ENCODE measurements around the gene SARS1. TPM values are rescaled to one million over a fixed set of nuclear protein-coding genes. Genes with fewer than 3 reads are reported as not detected.

Gene SARS1
- polyA plus RNA-seq, 6 donors from 2014 or later = 72.7 to 139 (median 105) TPM

Other genes starting within 250 kb of the SARS1 start
- gene WDR47, start 171.8 kb upstream of the SARS1 start, polyA plus RNA-seq (ENCODE audit: low read depth in 6 of 6) = 1 to 10 TPM; 3.4 to 8.7 (median 6.5) TPM
- gene TAF13, start 137.9 kb upstream of the SARS1 start, polyA plus RNA-seq (ENCODE audit: low read depth in 6 of 6) = 1 to 10 TPM in 4 of 6 donors, under 1 TPM in 2; 0.43 to 2.3 (median 1.2) TPM
- gene TMEM167B, start 123.2 kb upstream of the SARS1 start, polyA plus RNA-seq (ENCODE audit: low read depth in 6 of 6) = 10 to 100 TPM; 20.8 to 44.2 (median 36.0) TPM
- gene ELAPOR1, start 99.8 kb upstream of the SARS1 start, polyA plus RNA-seq (ENCODE audit: low read depth in 6 of 6) = under 1 TPM in 3 of 6 donors, not detected in 3; 0.04 to 0.65 (median 0.62) TPM
- under 1 TPM in 2 of 6 donors, not detected in 4; 0.06 to 0.17 TPM for gene CELSR2, start 35.6 kb downstream of the SARS1 start, polyA plus RNA-seq (ENCODE audit: low read depth in 6 of 6)
- gene PSRC1, start 69.2 kb downstream of the SARS1 start, polyA plus RNA-seq (ENCODE audit: low read depth in 6 of 6) = under 1 TPM in 1 of 6 donors, not detected in 5; 0.45 TPM
- not detected for gene MYBPHL, start 93.1 kb downstream of the SARS1 start, polyA plus RNA-seq (ENCODE audit: low read depth in 6 of 6)
- 1 to 10 TPM in 1 of 6 donors, under 1 TPM in 3, not detected in 2; 0.16 to 1.3 (median 0.34) TPM for gene SORT1, start 184.0 kb downstream of the SARS1 start, polyA plus RNA-seq (ENCODE audit: low read depth in 6 of 6)
- 10 to 100 TPM; 35.5 to 57.3 (median 51.0) TPM for gene PSMA5, start 212.5 kb downstream of the SARS1 start, polyA plus RNA-seq (ENCODE audit: low read depth in 6 of 6)

Measured in naive B cell (primary cell).